HepG2 (cell line): ENCODE data around the gene BAHCC1. TPM values are rescaled to one million over a fixed set of nuclear protein-coding genes. Genes with fewer than 3 reads are reported as not detected.

Source experiments
- BRCA1 ChIP-seq: sonication (generic); formaldehyde crosslinking; IDR thresholded peaks from 2 replicates; pipeline ENCODE4 v1.4.0; 2020; ENCODE audit warnings: missing genetic modification reagents
- CEBPZ ChIP-seq: IDR thresholded peaks from 2 replicates; pipeline ENCODE4 v1.6.1; 2012; ENCODE audit warnings: low read length, improper control_type of control experiment
- CHCHD3 ChIP-seq: sonication (generic); formaldehyde crosslinking; IDR thresholded peaks from 2 replicates; pipeline ENCODE4 v1.8.0; 2022; ENCODE audit warnings: mild to moderate bottlenecking, missing genetic modification reagents, moderate library complexity
- FOSL2 ChIP-seq: sonication (generic); formaldehyde crosslinking; IDR thresholded peaks from 2 replicates; pipeline ENCODE4 v1.4.0; 2020; ENCODE audit warnings: missing genetic modification reagents
- GATA4 ChIP-seq: sonication (generic); IDR thresholded peaks from 2 replicates; pipeline ENCODE4 v1.6.1; 2016; ENCODE audit warnings: antibody characterized with exemption, low read depth, borderline replicate concordance
- NFRKB ChIP-seq: fragments of 450-650 bp; IDR thresholded peaks from 2 replicates; pipeline ENCODE4 v1.6.1; 2017
- PLSCR1 ChIP-seq: sonication (generic); formaldehyde crosslinking; IDR thresholded peaks from 2 replicates; pipeline ENCODE4 v1.5.0; 2020; ENCODE audit warnings: missing genetic modification reagents, mild to moderate bottlenecking, borderline replicate concordance
- RBAK ChIP-seq: sonication (generic); formaldehyde crosslinking; IDR thresholded peaks from 2 replicates; pipeline ENCODE4 v1.5.1; 2020; ENCODE audit warnings: mild to moderate bottlenecking, missing genetic modification reagents
- RFX5 ChIP-seq: IDR thresholded peaks from 2 replicates; pipeline ENCODE4 v1.6.1; 2011; ENCODE audit warnings: low read depth, low read length, improper control_type of control experiment
- SMC3 ChIP-seq: IDR thresholded peaks from 2 replicates; pipeline ENCODE4 v1.6.1; 2011; ENCODE audit warnings: low read length, improper control_type of control experiment
- SOX5 ChIP-seq: IDR thresholded peaks from 2 replicates; pipeline ENCODE4 v1.6.1; 2016; ENCODE audit warnings: borderline replicate concordance
- SOX6 ChIP-seq, 2 experiments: fragments of 450-650 bp in 1 of 2; sonication (generic) in 1 of 2; formaldehyde crosslinking in 1 of 2; IDR thresholded peaks; 2 replicates each; pipeline versions ENCODE4 v1.4.0 to v1.6.1; 2017 to 2020; ENCODE audit warnings: antibody characterized with exemption in 1 of 2, mild to moderate bottlenecking in 1 of 2, missing genetic modification reagents in 1 of 2
- XRCC5 ChIP-seq: fragments of 200-400 bp; formaldehyde crosslinking; optimal IDR thresholded peaks from 2 replicates; pipeline ENCODE3; 2017; ENCODE audit warnings: mild to moderate bottlenecking, low read length
- ZFY ChIP-seq: sonication (generic); formaldehyde crosslinking; IDR thresholded peaks from 2 replicates; pipeline ENCODE4 v1.4.0; 2020; ENCODE audit warnings: missing genetic modification reagents
- ZNF124 ChIP-seq: sonication (generic); formaldehyde crosslinking; IDR thresholded peaks from 2 replicates; pipeline ENCODE4 v1.4.0; 2020; ENCODE audit warnings: missing genetic modification reagents
- ZNF337 ChIP-seq: sonication (generic); formaldehyde crosslinking; IDR thresholded peaks from 2 replicates; pipeline ENCODE4 v1.5.1; 2020; ENCODE audit warnings: missing genetic modification reagents, low read depth, mild to moderate bottlenecking, borderline replicate concordance
- ZNF33B ChIP-seq: sonication (generic); formaldehyde crosslinking; IDR thresholded peaks from 2 replicates; pipeline ENCODE4 v1.5.1; 2020; ENCODE audit warnings: mild to moderate bottlenecking, missing genetic modification reagents
- ZNF766 ChIP-seq: sonication (generic); formaldehyde crosslinking; IDR thresholded peaks from 2 replicates; pipeline ENCODE4 v1.5.0; 2020; ENCODE audit warnings: missing genetic modification reagents, borderline replicate concordance
- ZNF773 ChIP-seq: sonication (generic); formaldehyde crosslinking; IDR thresholded peaks from 2 replicates; pipeline ENCODE4 v1.4.0; 2020; ENCODE audit warnings: missing genetic modification reagents, borderline replicate concordance
- ZNF782 ChIP-seq: sonication (generic); formaldehyde crosslinking; IDR thresholded peaks from 2 replicates; pipeline ENCODE4 v1.4.0; 2020; ENCODE audit warnings: missing genetic modification reagents, mild to moderate bottlenecking, borderline replicate concordance
- ZNF790 ChIP-seq: sonication (generic); formaldehyde crosslinking; IDR thresholded peaks from 2 replicates; pipeline ENCODE4 v1.8.0; 2022; ENCODE audit warnings: missing genetic modification reagents, mild to moderate bottlenecking, borderline replicate concordance
- ZSCAN30 ChIP-seq: sonication (generic); formaldehyde crosslinking; IDR thresholded peaks from 2 replicates; pipeline ENCODE4 v1.5.0; 2020; ENCODE audit warnings: mild to moderate bottlenecking, missing genetic modification reagents
- polyA plus RNA-seq, 8 experiments: library from polyadenylated mRNA; depleted of rRNA in 3 of 8; stranded (reverse) in 7 of 8; unstranded in 1 of 8; fragments of >200 nt; fragmentation: Illumina TruSeq in 4 of 8; extraction: Trizol in 4 of 8; gene quantifications; 2 replicates each; pipeline versions ENCODE4 v1.2.1 to v1.2.3, GENCODE V29; 2011 to 2016; ENCODE audit warnings: low read depth in 4 of 8, missing spikeins in 1 of 8, mixed read lengths in 1 of 8; ENCODE audit not compliant: insufficient read depth in 1 of 8
- total RNA-seq, 5 experiments: library from RNA; depleted of rRNA; stranded (reverse); fragments of >200 nt; fragmentation: Illumina TruSeq; extraction: Trizol; gene quantifications; 2 replicates each; pipeline ENCODE4 v1.2.3, GENCODE V29; 2016; ENCODE audit warnings: low read depth in 1 of 5
- TF ChIP-seq, protein P1 (sequence below): sonication (generic); formaldehyde crosslinking; IDR thresholded peaks from 2 replicates; pipeline ENCODE4 v1.4.0; 2020; ENCODE audit warnings: low read depth, missing genetic modification reagents

Gene BAHCC1
- total and polyA plus RNA-seq, 2 of the 13 experiments (the other 11 are each of a cell fraction or from before 2014, with no cell fraction given), result 1.4 to 1.7 TPM

DNA sequence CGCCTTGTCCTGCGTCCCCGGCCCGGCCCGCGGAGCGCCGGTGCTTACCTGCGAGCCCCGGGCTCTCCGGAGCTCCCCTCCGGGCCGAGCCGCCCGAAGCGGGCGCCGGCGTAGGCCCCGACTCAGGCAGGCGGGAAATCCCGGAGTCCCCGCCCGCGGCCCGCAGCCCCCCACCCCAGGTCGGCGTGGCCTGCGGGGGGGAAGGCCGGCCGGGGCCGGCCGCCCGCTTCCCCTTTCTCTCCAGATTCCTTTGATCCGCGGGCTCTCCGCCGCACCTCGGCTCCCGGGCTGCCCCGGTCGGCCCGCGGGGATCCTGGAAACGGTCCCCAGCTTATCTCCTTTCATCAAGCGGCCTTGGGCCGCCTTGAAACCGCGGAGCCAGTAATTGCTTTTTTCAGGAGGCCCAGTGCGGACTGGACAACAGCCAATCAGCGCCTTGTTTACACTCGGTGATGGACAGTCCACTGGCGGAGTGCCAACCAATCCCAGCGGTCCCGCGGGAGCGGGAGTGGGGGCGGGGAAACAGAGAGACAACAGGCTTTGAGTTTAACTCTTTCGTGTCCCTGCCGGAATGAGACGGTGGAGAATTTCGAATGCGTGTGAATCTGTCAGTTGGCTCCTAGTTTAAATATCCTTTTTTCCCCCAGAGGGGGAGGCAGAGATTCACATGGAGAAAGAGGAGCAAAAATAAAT, 1.4 kb upstream of the BAHCC1 start (continued):
- no peak for TF ChIP-seq ZSCAN30 (CRISPR knock-in tag)
- peak; percentile 92; the same call in 1 of the 2 replicates for TF ChIP-seq GATA4
- TF ChIP-seq ZFY, result peak; percentile 86
- 0 out of 2 replicates have a peak, but pooled peaks have one; percentile 78 for TF ChIP-seq ZNF790 (CRISPR knock-in tag)
- TF ChIP-seq ZNF124 (CRISPR knock-in tag), result peak; percentile 75; the same call in 1 of the 2 replicates
- TF ChIP-seq XRCC5, result peak; percentile 94
- no peak for TF ChIP-seq CEBPZ
- peak; percentile 84; the same call in 1 of the 2 replicates for TF ChIP-seq SOX5
- TF ChIP-seq RBAK (CRISPR knock-in tag), result no peak
- TF ChIP-seq, protein P1, sequence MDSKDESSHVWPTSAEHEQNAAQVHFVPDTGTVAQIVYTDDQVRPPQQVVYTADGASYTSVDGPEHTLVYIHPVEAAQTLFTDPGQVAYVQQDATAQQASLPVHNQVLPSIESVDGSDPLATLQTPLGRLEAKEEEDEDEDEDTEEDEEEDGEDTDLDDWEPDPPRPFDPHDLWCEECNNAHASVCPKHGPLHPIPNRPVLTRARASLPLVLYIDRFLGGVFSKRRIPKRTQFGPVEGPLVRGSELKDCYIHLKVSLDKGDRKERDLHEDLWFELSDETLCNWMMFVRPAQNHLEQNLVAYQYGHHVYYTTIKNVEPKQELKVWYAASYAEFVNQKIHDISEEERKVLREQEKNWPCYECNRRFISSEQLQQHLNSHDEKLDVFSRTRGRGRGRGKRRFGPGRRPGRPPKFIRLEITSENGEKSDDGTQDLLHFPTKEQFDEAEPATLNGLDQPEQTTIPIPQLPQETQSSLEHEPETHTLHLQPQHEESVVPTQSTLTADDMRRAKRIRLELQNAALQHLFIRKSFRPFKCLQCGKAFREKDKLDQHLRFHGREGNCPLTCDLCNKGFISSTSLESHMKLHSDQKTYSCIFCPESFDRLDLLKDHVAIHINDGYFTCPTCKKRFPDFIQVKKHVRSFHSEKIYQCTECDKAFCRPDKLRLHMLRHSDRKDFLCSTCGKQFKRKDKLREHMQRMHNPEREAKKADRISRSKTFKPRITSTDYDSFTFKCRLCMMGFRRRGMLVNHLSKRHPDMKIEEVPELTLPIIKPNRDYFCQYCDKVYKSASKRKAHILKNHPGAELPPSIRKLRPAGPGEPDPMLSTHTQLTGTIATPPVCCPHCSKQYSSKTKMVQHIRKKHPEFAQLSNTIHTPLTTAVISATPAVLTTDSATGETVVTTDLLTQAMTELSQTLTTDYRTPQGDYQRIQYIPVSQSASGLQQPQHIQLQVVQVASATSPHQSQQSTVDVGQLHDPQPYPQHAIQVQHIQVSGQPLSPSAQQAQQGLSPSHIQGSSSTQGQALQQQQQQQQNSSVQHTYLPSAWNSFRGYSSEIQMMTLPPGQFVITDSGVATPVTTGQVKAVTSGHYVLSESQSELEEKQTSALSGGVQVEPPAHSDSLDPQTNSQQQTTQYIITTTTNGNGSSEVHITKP, result peak; percentile 71; the same call in 1 of the 2 replicates
- no peak for TF ChIP-seq NFRKB
- no peak for TF ChIP-seq SMC3
- no peak for TF ChIP-seq ZNF782 (CRISPR knock-in tag)
- no peak for TF ChIP-seq BRCA1 (CRISPR knock-in tag)
- no peak for TF ChIP-seq RFX5
- no peak for TF ChIP-seq SOX6 (IDR thresholded peaks at IDR 0.05)
- peak; percentile 89 for TF ChIP-seq SOX6 (CRISPR knock-in tag; IDR thresholded peaks at IDR 0.05)
- TF ChIP-seq FOSL2, result peak; percentile 67
- TF ChIP-seq PLSCR1 (CRISPR knock-in tag), result no peak
- TF ChIP-seq ZNF773 (CRISPR knock-in tag), result 0 out of 2 replicates have a peak, but pooled peaks have one; percentile 16
- TF ChIP-seq ZNF766, result no peak; the same call in 1 of the 2 replicates
- no peak for TF ChIP-seq ZNF33B
- TF ChIP-seq ZNF337 (CRISPR knock-in tag), result peak; percentile 49; the same call in 1 of the 2 replicates
- TF ChIP-seq CHCHD3 (CRISPR knock-in tag), result no peak
